Measurements from ENCODE around the gene C12orf76.
"Not testable (repeated sequence)": the region's sequence is repeated elsewhere in the genome, so short reads cannot be mapped to it uniquely, and the experiment has no call there.

Gene C12orf76

DNA sequence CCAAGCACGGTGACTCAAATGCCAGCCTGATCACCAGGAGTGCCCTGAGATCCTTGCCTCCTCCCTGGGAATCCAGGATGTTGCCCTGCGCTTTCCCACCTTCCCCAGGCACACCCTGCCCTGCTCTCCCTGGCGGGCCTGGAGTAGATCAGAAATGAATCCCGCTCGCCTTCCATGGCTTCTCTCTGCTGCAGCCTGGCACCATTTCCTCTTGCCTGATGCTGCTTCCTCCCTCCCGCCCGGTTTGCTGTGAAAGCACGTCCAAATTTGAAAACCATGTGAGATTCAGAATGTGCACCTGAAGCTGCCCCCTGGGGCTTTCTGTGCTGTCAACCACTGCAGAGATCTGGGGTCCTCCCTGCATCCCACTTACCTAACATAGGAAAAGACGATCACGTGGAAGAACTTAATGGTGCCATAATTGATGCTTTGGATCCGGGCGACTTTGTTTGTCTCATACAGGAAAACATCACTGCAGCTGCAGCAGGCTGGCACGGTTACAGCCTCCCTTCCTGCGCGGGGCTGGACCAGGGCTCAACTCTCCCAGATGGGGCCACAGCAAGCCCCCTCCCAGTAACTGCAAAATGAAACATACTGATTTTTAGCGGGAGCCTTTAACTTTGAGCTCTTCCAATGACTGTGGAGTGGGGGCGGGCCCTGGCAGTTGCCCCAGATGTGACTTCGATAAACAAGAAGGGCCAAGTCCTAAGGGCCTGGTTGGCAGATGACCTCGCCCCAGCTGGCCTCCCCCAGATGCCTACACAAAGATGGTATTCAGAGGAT lies 24.9 kb upstream of the C12orf76 start:
- Mint-ChIP-seq H3K9me3 (no peaks in the 10 kb centered on the region), H3K36me3 (ENCODE audit: low read depth) (no peaks in the 10 kb centered on the region), H3K27ac (peak overlapping the region; percentile 81), H3K4me3 (peak overlapping the region; percentile 78), H3K27me3 (no peaks in the 10 kb centered on the region), H3K4me1 (ENCODE audit: low read depth) (peaks cover 32% of the 10 kb centered on the region)
- intact Hi-C loops (cut with micrococcal nuclease), result no loop called here

DNA sequence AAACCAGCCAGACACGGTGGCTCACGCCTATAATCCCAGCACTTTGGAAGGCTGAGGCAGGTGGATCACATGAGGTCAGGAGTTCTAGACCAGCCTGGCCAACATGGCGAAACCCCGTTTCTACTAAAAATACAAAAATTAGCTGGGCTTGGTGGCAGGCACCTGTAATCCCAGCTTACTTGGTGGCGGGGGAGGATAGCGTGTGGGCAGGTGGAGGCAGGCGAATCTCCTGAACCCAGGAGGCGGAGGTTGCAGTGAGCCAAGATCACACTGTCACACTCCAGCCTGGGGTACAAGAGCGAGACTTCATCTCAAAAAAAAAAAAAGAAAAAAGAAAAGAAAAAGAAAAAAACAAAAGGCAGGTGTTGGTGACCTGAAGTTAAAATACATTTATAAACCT lies 24.3 kb upstream of the C12orf76 start:
- H3K27me3 Mint-ChIP-seq; intact Hi-C loops (cut with micrococcal nuclease); H3K36me3 Mint-ChIP-seq (ENCODE audit: low read depth); H3K9me3 Mint-ChIP-seq: not testable (repeated sequence)
- Mint-ChIP-seq H3K4me3 (peak overlapping the region; percentile 37), H3K27ac (peak overlapping the region; percentile 81), H3K4me1 (ENCODE audit: low read depth) (peaks cover 38% of the 10 kb centered on the region)

DNA sequence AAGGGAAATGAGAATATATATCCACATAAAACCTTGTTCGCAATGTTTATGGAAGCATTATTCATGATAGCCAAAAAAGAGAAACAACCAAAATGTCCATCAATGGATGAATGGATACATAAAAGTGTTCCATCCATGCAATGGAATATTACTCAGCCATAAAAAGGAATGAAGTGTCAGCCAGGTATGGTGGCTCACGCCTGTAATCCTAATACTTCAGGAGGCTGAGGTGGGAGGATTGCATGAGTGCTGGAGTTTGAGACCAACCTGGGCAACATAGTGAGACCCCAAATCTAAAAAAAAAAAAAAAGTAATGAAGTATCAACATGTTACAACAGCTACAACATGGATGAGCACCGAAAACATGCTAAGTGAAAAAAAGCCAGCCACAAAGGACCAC lies 23.6 kb upstream of the C12orf76 start:
- Mint-ChIP-seq H3K27ac (no peak overlapping the region), H3K36me3 (ENCODE audit: low read depth) (no peaks in the 10 kb centered on the region), H3K4me1 (ENCODE audit: low read depth) (peaks cover 40% of the 10 kb centered on the region), H3K9me3 (no peaks in the 10 kb centered on the region), H3K4me3 (peak overlapping the region; percentile 4), H3K27me3 (no peaks in the 10 kb centered on the region)
- intact Hi-C loops (cut with micrococcal nuclease), result no loop called here

DNA sequence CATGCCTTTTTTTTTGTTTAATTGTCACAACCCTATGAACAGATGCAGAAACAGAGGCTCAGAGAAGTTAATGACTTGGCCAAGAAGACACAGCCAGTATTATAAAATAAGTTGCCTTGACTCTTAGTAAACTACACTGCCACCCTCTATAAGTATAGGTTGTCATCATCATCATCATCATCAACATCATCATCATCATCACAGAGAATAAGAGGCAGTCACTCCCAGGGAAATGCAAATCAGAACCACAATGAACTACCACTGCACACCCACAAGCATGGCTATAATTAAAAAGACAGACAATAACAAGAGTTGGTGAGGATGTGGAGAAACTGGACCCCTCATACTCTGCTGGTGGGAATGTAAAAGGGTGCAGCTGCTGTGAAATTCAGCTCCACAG lies 23.2 kb upstream of the C12orf76 start:
- Mint-ChIP-seq H3K4me1 (ENCODE audit: low read depth) (peaks cover 40% of the 10 kb centered on the region), H3K27ac (no peak overlapping the region), H3K27me3 (no peaks in the 10 kb centered on the region), H3K9me3 (no peaks in the 10 kb centered on the region), H3K4me3 (no peak overlapping the region), H3K36me3 (ENCODE audit: low read depth) (no peaks in the 10 kb centered on the region)
- intact Hi-C loops (cut with micrococcal nuclease), result no loop called here

DNA sequence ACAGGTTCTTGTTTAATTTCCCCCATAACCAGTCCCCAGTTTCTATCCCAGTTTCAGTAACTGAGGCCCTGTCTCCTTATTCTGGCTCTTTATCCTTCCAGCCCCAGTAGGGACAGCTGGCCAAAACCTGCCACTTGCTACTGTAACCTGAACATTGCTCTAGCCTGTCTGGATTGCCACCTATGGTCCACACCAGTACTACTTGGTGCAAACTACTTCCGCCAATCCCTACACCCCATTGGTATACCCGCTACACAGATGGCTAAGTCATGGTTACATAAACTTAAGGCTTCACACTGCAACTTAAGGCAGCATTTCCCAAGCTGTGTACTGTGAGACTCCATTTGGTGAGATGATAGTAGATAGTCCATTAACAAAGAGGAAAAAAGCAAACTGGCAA lies 20.3 kb upstream of the C12orf76 start:
- intact Hi-C loops (cut with micrococcal nuclease), result no loop called here
- H3K36me3 Mint-ChIP-seq (ENCODE audit: low read depth), result no peaks in the 10 kb centered on the region
- H3K4me1 Mint-ChIP-seq (ENCODE audit: low read depth), result peaks cover 42% of the 10 kb centered on the region
- no peaks in the 10 kb centered on the region for H3K27me3 Mint-ChIP-seq
- H3K9me3 Mint-ChIP-seq, result no peaks in the 10 kb centered on the region
- H3K4me3 Mint-ChIP-seq, result no peak overlapping the region
- no peak overlapping the region for H3K27ac Mint-ChIP-seq

DNA sequence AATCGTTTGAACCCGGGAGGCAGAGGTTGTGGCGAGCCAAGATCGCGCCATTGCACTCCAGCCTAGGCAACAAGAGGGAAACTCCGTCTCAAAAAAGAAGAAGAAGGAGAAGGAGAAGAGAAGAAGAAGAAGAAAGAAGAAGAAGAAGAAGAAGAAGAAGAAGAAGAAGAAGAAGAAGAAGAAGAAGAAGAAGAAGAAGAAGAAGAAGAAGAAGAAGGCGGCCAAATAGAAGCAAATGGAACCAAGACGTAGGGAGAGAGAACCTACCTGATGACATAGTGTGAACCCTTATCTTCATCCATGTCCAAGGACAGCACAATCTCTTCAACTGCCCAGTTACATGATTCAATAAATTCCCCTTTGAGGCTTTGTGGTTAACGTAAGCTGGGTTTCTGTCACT lies 19.8 kb upstream of the C12orf76 start:
- H3K4me1 Mint-ChIP-seq (ENCODE audit: low read depth), result peaks cover 37% of the 10 kb centered on the region
- H3K36me3 Mint-ChIP-seq (ENCODE audit: low read depth); H3K4me3 Mint-ChIP-seq; H3K27me3 Mint-ChIP-seq; intact Hi-C loops (cut with micrococcal nuclease); H3K27ac Mint-ChIP-seq; H3K9me3 Mint-ChIP-seq: not testable (repeated sequence)

DNA sequence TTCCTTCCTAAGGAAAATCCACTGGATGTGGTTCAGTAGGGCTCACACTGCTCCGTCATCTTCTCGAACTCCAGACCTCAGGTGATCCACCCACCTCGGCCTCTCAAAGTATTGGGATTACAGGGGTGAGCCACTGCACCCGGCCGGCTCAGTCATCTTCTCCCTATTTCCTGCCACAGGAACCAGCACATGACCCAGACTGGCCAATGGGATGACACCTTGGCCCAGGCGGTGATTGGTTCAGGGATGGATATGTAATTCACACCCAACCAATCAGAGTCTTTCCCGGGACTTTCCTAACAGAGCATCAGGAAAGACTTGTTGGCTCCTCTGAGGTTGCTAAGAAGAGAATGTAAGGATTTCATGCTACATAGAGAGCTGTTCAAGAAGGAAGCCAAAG lies 19.2 kb upstream of the C12orf76 start:
- no peaks in the 10 kb centered on the region for H3K36me3 Mint-ChIP-seq (ENCODE audit: low read depth)
- no peak overlapping the region for H3K4me3 Mint-ChIP-seq
- H3K9me3 Mint-ChIP-seq, result no peaks in the 10 kb centered on the region
- no peak overlapping the region for H3K27ac Mint-ChIP-seq
- H3K4me1 Mint-ChIP-seq (ENCODE audit: low read depth), result peaks cover 31% of the 10 kb centered on the region
- H3K27me3 Mint-ChIP-seq, result no peaks in the 10 kb centered on the region
- intact Hi-C loops (cut with micrococcal nuclease), result no loop called here

DNA sequence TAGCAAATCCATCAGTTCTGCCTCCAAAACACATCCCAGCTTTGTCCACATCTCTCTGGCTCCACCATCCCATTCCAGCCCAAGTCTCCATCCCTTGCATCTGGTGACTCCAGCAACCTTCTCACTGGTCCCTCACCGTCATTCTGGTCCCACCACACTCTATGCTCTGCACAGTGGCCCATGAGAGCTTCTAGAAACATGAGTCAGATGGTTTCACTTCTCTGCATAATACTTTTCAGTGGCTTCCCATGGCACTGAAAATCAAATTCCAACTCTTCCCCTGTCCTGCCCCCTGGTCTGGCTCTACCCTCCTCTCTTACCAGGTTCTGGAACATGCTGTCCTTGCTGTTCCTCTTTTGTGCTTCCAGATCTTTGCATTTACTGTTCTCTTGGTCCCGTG lies 17.2 kb upstream of the C12orf76 start:
- peak overlapping the region; percentile 71 for H3K27ac Mint-ChIP-seq
- peak overlapping the region; percentile 4 for H3K4me3 Mint-ChIP-seq
- H3K36me3 Mint-ChIP-seq (ENCODE audit: low read depth), result no peaks in the 10 kb centered on the region
- intact Hi-C loops (cut with micrococcal nuclease), result no loop called here
- H3K4me1 Mint-ChIP-seq (ENCODE audit: low read depth), result peaks cover 44% of the 10 kb centered on the region
- H3K9me3 Mint-ChIP-seq, result no peaks in the 10 kb centered on the region
- H3K27me3 Mint-ChIP-seq, result no peaks in the 10 kb centered on the region

DNA sequence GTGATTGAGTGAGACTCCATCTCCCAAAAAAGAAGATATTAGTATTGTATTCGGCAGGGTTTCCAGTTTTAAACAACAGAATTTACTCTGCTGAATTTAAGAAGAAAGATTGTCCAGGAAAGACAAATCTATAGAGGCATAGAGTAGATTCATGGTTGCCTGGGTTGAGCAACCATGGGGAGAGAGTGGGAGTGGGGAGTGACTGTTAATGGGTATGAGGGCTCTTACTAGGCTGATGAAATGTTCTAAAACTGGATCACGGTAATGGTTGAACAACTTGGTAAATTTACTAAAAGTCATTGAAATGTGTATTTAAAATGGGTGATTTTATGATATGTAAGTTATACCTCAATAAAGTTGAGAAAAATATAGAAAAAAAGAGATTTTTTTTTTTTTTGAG lies 13.9 kb upstream of the C12orf76 start:
- no peak overlapping the region for H3K4me3 Mint-ChIP-seq

DNA sequence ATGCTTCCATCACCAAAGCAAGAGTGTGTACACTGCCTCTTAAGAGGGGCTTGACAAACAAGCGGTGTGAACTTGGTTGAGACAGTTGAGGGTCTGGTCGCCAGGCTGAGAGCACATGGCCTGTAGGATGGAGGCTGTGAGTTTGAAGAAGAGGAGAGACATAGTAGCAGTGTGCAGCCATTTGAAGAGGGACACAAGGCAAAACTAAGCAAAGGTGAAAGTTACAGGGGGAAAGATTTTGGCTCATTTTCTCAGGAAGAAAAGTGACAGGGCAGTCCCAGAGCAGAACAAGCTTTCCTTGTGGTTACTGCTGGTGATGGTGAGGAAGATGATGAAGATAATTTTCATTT lies 11.3 kb upstream of the C12orf76 start:
- no peak overlapping the region for H3K4me3 Mint-ChIP-seq
- peak overlapping the region; percentile 72 for H3K27ac Mint-ChIP-seq
- peaks cover 65% of the 10 kb centered on the region for H3K4me1 Mint-ChIP-seq (ENCODE audit: low read depth)
- intact Hi-C loops (cut with micrococcal nuclease), result no loop called here
- no peaks in the 10 kb centered on the region for H3K9me3 Mint-ChIP-seq
- H3K36me3 Mint-ChIP-seq (ENCODE audit: low read depth), result no peaks in the 10 kb centered on the region
- no peaks in the 10 kb centered on the region for H3K27me3 Mint-ChIP-seq

More for the DNA sequence above, 13.9 kb upstream of the C12orf76 start:
- H3K9me3 Mint-ChIP-seq, result no peaks in the 10 kb centered on the region
- H3K4me1 Mint-ChIP-seq (ENCODE audit: low read depth), result peaks cover 51% of the 10 kb centered on the region
- no peak overlapping the region for H3K27ac Mint-ChIP-seq
- H3K27me3 Mint-ChIP-seq, result no peaks in the 10 kb centered on the region
- H3K36me3 Mint-ChIP-seq (ENCODE audit: low read depth), result no peaks in the 10 kb centered on the region
- intact Hi-C loops (cut with micrococcal nuclease), result no loop called here

DNA sequence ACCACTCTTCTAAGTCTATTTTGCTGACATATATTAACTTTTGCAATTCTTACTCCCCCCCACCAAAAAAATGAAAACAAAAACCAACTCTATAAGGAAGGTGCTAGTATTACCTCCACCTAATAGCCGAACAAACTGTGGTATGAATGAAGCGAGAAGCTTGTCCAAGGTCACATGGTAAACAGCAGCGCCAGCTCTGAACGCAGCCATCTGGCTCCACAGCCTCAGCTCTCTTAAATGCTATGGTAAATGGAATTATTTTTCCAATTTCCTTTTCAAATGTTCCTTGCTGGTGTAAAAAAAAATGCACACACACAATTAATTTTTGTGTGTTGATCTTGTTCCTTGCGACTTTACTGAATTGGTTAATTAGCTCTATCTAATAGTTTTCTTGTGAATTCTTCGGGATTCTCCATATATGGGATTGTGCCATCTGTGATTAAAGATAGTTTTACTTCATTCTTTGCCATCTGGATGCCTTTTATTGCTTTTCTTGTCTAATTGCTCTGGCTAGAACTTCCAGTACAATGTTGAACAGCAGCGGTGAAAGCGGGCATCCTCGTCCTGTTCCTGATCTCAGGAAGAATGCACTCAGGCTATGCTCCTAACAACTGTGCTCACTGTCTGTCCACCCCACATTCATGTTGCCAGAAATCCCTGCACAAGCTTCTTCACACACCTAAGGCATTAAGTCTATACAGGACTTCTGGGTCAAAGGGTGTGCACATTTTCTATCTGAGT lies 10.7 kb upstream of the C12orf76 start:
- intact Hi-C loops (cut with micrococcal nuclease), result no loop called here
- no peaks in the 10 kb centered on the region for H3K9me3 Mint-ChIP-seq

DNA sequence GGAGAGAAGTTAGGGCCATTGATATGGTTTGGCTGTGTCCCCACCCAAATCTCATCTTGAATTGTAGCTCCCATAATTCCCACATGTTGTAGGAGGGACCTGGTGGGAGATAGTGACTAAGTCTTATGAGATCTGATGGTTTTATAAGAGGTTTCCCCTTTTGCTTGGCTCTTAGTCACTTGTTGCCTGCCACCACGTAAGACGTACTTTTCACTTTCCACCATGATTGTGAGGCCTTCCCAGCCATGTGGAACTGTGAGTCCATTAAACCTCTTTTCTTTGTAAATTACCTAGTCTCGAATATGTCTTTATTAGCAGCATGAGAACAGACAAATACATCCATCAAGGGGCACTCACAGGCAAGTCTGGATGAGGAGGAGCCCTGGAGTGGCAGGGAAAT lies 8.3 kb upstream of the C12orf76 start:
- H3K9me3 Mint-ChIP-seq; H3K36me3 Mint-ChIP-seq (ENCODE audit: low read depth); H3K4me3 Mint-ChIP-seq; intact Hi-C loops (cut with micrococcal nuclease); H3K27me3 Mint-ChIP-seq: not testable (repeated sequence)
- Mint-ChIP-seq H3K27ac (peak overlapping the region; percentile 87), H3K4me1 (ENCODE audit: low read depth) (peaks cover 58% of the 10 kb centered on the region)

More for the DNA sequence above, 10.7 kb upstream of the C12orf76 start:
- peaks cover 63% of the 10 kb centered on the region for H3K4me1 Mint-ChIP-seq (ENCODE audit: low read depth)
- H3K36me3 Mint-ChIP-seq (ENCODE audit: low read depth), result no peaks in the 10 kb centered on the region
- no peak overlapping the region for H3K4me3 Mint-ChIP-seq
- H3K27ac Mint-ChIP-seq, result peak overlapping the region; percentile 72
- H3K27me3 Mint-ChIP-seq, result no peaks in the 10 kb centered on the region

DNA sequence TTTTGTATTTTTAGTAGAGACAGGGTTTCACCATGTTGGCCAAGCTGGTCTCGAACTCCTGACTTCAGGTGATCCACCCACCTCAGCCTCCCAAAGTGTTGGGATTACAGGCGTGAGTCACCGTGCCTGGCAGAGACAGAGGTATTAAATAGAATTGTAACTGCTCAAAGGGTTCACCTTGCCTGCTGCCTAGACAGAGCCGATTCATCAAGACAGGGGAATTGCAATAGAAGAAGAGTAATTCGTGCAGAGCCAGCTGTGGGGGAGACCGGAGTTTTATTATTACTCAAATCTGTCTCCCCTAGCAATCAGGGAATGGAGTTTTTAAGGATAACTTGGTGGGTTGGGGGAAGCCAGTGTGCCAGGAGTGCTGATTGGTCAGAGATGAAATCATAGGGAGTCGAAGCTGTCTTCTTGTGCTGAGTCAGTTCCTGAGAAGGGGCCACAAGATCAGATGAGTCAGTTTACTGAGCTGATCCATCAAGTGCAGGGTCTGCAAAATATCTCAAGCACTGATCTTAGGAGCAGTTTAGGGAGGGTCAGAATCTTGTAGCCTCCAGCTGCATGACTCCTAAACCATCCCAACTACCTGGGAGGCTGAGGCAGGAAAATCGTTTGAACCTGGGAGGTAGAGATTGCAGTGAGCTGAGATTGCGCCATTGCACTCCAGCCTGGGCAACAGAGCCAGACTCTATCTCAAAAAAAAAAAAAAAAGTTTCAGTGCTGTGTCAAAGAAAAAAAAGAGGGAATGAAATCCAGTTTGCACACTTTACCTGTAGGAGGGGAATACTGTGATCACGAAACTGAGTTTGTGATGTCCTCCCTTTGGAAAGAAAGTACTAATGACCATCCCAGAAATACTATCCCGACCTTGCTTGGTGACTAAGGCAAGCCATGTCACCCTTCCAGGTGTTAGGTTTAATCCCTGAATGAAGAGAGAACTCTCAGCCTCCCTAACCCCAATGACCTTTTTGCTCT lies 7.3 kb upstream of the C12orf76 start:
- H3K4me3 Mint-ChIP-seq; H3K36me3 Mint-ChIP-seq (ENCODE audit: low read depth); H3K9me3 Mint-ChIP-seq; H3K27me3 Mint-ChIP-seq; intact Hi-C loops (cut with micrococcal nuclease): not testable (repeated sequence)
- H3K4me1 Mint-ChIP-seq (ENCODE audit: low read depth), result peaks cover 56% of the 10 kb centered on the region
- peak overlapping the region; percentile 87 for H3K27ac Mint-ChIP-seq

DNA sequence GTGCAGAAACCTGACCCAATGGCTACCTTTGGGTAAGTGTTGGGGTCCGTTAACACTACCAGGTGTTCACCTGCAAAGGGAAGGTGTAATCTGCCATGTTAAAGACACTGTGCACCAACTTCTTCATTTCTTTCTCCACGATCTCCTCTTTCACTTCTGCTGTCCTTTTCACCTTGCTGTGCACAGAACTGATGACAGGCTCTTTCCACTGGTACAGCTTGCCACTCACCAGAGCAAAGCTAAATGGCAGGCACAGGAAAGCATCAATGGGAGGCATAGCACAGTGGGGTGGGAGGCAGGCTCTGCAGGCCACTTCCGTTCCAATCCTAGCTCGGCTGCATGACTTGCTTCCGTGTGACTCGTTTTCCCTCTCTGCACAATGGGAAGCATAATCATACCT lies 2.6 kb upstream of the C12orf76 start:
- peaks cover 8% of the 10 kb centered on the region for H3K36me3 Mint-ChIP-seq (ENCODE audit: low read depth)
- H3K4me1 Mint-ChIP-seq (ENCODE audit: low read depth), result peaks cover 57% of the 10 kb centered on the region
- H3K27me3 Mint-ChIP-seq, result no peaks in the 10 kb centered on the region
- H3K4me3 Mint-ChIP-seq, result no peak overlapping the region
- intact Hi-C loops (cut with micrococcal nuclease), result no loop called here
- no peaks in the 10 kb centered on the region for H3K9me3 Mint-ChIP-seq
- no peak overlapping the region for H3K27ac Mint-ChIP-seq

All from dendritic cell treated with granulocyte-macrophage colony-stimulating factor and Interleukin-4, amounts not matched to agents 40 ng/mL and 50 ng/mL, for 4 days (primary cell).